Urinary bladder (tissue), 4 donors: ENCODE measurements around the gene CTR9. TPM values are rescaled to one million over a fixed set of nuclear protein-coding genes. Genes with fewer than 3 reads are reported as not detected.

Experiments used
- DNase-seq: peaks from one replicate; pipeline ENCODE4 v3.0.0-alpha.2; 2015; ENCODE audit errors: extremely low spot score
- H3K27ac ChIP-seq: one replicate; pipeline ENCODE4 v1.5.1; 2013; ENCODE audit warnings: low read depth, mild to moderate bottlenecking, moderate library complexity
- H3K36me3 ChIP-seq: one replicate; pipeline ENCODE4 v1.6.1; 2013; ENCODE audit warnings: mild to moderate bottlenecking, moderate library complexity; ENCODE audit not compliant: insufficient read depth
- H3K4me1 ChIP-seq: one replicate; pipeline ENCODE4 v1.6.1; 2013; ENCODE audit warnings: mild to moderate bottlenecking, moderate library complexity; ENCODE audit not compliant: insufficient read depth
- H3K4me3 ChIP-seq: one replicate; pipeline ENCODE4 v1.5.1; 2013; ENCODE audit warnings: low read depth, low read length
- WGBS: extraction: QIAGEN DNeasy Blood & Tissue Kit; methylation state at CpG from one replicate; pipeline ENCODE4 v1.1.7; 2013; 5-methylcytosine and 5-hydroxymethylcytosine counted together
- polyA plus RNA-seq: library from polyadenylated mRNA; stranded (reverse); fragments of 200-250 nt; gene quantifications from one replicate; pipeline ENCODE4 v1.2.3, GENCODE V29; 2013
- total RNA-seq: library from RNA; depleted of rRNA; stranded (reverse); fragments of >200 nt; gene quantifications from one replicate; pipeline ENCODE4 v1.2.3, GENCODE V29; 2014
- donor health status: healthy with polysubstance abuse.
- donor health status: healthy.

The CTR9 gene
- total and polyA plus RNA-seq, 2 donors: 18.9 to 38.3 TPM

DNA sequence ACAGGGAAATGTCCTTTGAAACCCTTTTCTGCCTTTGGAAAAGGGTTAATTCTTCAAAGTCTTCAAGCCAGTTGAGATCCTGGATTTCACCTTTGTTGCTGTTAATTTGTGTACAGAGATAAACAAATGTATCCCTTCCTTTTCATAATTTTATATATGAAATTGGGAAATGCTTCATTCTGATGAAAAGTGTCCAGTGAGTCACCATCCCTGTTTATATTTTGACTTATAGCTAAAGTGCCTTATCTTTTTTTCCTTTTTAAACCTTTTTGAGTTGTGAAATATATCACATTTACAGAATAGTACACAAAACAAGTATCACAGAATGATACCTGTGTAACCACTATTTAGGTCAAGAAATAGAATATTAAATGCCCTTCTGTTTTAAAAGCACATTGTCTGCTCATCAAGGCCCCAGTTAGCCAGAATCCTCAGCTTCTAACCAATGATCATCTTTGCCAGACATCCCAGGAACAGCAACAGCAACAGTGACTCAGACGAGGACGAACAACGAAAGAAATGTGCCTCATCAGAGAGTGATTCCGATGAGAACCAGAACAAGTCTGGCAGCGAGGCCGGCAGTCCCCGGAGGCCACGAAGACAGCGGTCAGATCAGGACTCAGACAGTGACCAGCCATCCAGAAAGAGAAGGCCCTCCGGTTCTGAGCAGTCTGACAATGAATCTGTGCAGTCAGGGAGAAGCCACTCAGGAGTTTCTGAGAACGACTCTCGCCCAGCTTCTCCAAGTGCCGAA, 27.3 kb downstream of the CTR9 start:
- no peaks in the 10 kb centered on the region for H3K4me1 ChIP-seq
- 67% methylated on average over 13 of the region's 13 CpGs for WGBS
- H3K27ac ChIP-seq: no peak overlapping the region
- no peak overlapping the region for H3K4me3 ChIP-seq
- peaks cover 9% of the 10 kb centered on the region for H3K36me3 ChIP-seq
- no peak for DNase-seq

DNA sequence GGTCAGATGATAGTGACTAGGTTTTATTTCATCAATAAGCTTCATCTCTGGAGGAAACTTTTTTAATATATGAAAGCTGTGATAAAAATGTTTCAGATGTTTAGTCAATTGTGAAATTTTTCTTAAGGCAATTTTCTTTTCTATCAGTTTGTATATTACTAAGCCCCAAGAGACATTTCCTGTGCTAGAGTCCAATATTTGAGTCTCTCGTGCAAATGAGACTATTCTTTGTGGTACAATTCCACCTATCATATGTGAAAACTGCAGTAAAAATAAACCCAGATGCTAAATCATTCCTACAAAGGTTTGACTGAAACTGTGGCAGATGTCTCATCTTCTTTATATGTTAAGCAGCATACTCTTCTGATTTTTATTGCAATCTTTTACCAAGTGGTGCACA, 28.0 kb downstream of the CTR9 start:
- 53% methylated on average over 1 of the region's 1 CpG for WGBS

DNA sequence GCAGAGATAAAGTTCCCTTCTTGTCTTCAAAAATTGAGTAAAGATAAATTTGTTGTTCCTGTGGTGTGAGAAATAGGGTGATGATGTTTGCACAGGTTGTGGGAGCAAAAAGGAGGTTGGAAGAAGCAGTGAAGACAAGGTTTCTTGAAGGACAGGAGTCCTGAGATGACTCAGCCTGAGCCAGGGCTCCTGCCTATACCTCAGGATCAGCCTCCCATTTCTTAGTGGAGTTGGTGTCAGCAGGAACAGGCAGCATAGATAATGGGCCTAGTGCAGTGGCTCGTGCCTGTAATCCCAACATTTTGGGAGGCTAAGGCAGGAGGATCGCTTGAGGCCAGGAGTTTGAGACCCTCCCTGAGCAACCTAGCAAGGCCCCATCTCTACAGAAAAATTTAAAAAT, 29.0 kb downstream of the CTR9 start:
- WGBS: 96% methylated on average over 2 of the region's 2 CpGs
- Histone ChIP-seq H3K4me3 (no peak overlapping the region), H3K27ac (no peak overlapping the region)

More for the DNA sequence above, 28.0 kb downstream of the CTR9 start:
- H3K4me3 ChIP-seq: no peak overlapping the region
- no peaks in the 10 kb centered on the region for H3K4me1 ChIP-seq
- DNase-seq: no peak
- peaks cover 9% of the 10 kb centered on the region for H3K36me3 ChIP-seq
- H3K27ac ChIP-seq: no peak overlapping the region

DNA sequence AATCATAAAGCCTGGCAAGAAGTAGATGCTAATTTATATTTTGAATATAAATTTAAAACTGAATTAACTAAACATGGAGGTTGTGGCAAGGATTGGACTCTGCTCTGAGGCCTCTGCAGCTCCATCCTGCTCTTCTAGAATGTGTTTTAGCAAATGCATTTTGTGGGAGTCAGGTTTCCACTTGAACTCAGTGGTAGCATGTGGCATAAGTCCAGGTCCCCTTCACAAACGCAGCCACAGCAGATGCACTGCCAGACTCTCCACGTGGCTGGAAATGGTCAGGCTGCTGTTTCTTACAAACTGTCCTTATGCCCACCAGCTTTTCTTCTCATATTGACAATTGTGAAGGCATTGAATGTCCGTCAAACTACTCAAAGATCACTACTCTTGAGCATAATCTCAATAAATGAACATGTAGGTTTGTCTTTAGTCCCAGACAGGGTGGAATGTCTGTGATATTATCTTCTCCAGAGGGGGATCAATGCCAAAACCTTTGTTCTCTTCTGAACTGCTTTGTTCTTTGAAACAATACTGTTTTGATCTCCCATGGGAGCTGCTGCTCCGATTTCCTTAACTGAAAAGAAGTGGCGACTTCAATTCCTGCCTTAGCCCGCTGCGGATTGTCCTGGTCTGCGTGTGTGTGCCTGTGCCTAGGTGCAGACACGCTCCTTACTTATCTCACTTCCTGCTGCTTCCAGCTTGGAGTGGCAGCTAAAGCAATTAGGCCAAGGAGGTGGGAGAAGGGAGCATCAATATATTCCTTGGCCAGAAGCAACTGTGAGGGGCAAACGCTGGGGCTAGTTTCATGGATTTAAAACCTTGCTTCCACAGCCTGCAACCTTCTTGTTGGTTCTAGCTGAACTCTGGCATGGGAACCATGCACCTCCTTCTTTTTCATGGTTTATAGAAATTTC, 33.4 kb downstream of the CTR9 start:
- 60% methylated on average over 10 of the region's 10 CpGs for WGBS
- no peak for DNase-seq
- Histone ChIP-seq H3K27ac (no peak overlapping the region), H3K36me3 (peaks cover 2% of the 10 kb centered on the region), H3K4me3 (no peak overlapping the region), H3K4me1 (no peaks in the 10 kb centered on the region)

More for the DNA sequence above, 29.0 kb downstream of the CTR9 start:
- Histone ChIP-seq H3K4me1 (no peaks in the 10 kb centered on the region), H3K36me3 (peaks cover 4% of the 10 kb centered on the region)
- DNase-seq: no peak

DNA sequence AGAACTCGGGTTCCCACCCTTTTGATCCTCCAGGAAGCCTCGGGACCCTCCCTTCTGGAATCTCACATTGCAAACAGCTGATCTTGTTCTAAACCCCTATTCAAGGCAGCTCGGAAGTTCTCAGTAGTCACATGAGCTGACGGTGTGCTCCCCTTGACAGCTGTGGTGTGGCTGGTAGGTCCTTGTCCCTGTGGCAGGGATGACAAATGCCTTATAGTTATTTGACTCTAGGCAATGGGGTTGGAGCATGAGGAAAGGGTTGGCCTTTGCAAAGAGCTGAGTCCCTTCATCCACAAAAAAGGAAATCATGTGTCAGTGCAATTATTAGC, 34.1 kb downstream of the CTR9 start:
- Histone ChIP-seq H3K36me3 (no peaks in the 10 kb centered on the region), H3K27ac (no peak overlapping the region), H3K4me1 (no peaks in the 10 kb centered on the region), H3K4me3 (no peak overlapping the region)
- no peak for DNase-seq
- WGBS: 63% methylated on average over 4 of the region's 4 CpGs

DNA sequence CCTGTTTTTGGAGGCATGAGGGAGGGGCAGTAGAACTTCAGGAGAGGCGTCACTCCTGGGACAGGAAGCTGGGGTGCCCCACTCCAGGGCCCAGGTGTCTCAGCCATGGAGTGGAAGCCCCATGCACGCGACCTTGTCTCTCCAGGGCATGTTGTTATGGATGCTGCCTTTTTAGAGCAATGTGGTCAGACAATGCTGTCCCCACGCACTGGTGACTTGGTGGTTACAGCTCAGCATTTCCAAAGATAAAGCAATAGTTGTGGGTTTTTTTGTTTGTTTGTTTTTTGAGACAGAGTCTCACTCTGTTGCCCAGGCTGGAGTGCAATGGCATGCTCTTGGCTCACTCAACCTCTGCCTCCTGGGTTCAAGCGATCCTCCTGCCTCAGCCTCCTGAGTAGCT, 35.4 kb downstream of the CTR9 start:
- WGBS: 96% methylated on average over 5 of the region's 5 CpGs
- no peak for DNase-seq
- H3K4me1 ChIP-seq: no peaks in the 10 kb centered on the region

DNA sequence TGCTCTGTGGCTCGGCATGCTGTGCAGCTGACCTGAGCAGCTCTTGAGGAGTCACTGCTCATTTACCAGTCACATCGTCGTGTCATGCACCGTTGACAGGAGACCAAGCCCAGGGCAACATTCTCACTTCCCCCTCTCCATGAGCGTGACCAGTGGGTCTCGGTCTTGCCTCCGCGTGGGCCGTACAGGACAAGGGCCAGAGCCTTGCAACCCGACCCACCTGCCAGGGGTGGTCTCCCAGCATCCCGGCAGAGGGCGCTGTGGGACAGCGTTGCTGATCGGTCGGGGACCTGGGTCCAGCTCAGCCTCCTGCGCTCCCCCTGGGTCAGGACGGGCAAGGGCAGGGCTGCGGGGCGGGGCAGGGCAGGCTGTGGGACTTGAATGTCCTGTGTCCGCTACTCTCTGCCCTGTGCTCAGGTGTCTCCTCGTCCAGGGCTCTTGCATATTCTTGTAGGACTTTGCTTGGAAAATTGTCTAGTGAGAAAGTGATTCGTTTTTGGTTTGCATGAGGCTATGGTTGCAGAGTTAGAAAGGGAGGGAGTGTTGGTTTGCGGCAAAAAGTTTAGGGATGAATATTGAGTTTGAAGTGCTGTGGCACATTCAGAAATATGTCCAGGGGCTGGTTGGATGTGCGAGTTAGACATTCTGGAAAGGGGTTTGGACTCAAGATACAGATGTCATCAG, 41.5 kb downstream of the CTR9 start:
- no peaks in the 10 kb centered on the region for H3K4me1 ChIP-seq
- H3K36me3 ChIP-seq: peaks cover 1% of the 10 kb centered on the region
- H3K4me3 ChIP-seq: no peak overlapping the region
- 13% methylated on average over 24 of the region's 24 CpGs for WGBS
- DNase-seq: no peak
- H3K27ac ChIP-seq: no peak overlapping the region

More for the DNA sequence above, 35.4 kb downstream of the CTR9 start:
- Histone ChIP-seq H3K27ac (no peak overlapping the region), H3K36me3 (no peaks in the 10 kb centered on the region), H3K4me3 (no peak overlapping the region)

DNA sequence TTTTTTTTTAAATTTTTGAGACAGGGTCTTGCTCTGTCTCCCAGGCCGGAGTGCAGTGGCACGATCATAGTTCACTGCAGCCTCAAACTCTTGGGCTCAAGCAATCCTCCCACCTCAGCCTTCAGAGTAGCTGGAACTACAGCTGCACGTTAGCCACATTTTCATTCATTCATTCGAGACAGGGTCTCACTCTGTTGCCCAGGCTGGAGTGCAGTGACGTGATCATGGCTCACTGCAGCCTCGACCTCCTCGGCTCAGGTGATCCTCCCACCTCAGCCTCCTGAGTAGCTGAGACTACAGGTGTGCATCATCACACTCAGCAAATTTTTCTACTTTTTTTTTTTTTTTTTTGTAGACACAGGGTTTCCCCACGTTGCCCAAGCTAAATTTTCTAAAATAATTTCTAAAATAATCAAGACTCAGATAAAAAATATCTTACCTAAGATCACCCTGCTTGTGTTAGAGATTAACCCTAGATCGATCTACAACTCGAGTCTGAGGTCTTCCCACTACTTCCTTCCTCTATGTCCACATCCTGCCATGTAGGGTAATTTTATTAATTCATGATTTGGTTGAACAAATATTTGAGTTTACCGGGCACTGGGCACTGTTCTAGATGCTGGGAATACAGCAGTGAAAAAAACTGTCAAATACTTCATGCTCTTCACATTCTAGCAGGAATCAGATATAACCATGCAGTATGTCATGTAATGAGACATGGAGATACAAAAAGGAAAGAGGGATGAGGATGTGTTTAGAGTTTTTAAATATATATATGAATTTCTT, 42.6 kb downstream of the CTR9 start:
- 74% methylated on average over 11 of the region's 11 CpGs for WGBS

DNA sequence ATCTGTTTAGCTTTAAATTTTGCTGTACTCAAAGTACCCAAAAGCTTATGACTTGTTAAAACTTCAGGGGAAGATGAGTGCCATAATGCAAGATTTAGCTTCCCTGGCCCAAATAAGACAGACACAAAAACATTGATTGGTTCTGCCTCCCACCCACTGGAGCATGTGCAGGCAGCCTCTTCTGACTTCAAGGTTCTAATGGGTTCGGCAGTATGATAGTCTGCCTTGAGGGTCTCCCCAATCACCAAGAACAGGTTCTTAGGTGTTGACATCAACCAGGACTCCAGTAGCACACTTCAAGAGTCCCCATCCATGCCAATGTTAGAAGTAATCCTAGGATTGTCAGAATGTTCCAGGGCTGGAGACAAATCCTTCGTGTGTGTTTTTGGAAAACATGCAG, 45.1 kb downstream of the CTR9 start:
- Histone ChIP-seq H3K36me3 (peaks cover 12% of the 10 kb centered on the region), H3K4me3 (no peak overlapping the region), H3K27ac (no peak overlapping the region), H3K4me1 (no peaks in the 10 kb centered on the region)
- 42% methylated on average over 2 of the region's 2 CpGs for WGBS
- no peak for DNase-seq

More for the DNA sequence above, 42.6 kb downstream of the CTR9 start:
- no peak overlapping the region for H3K4me3 ChIP-seq
- peaks cover 4% of the 10 kb centered on the region for H3K36me3 ChIP-seq
- no peak overlapping the region for H3K27ac ChIP-seq
- no peaks in the 10 kb centered on the region for H3K4me1 ChIP-seq
- DNase-seq: no peak

DNA sequence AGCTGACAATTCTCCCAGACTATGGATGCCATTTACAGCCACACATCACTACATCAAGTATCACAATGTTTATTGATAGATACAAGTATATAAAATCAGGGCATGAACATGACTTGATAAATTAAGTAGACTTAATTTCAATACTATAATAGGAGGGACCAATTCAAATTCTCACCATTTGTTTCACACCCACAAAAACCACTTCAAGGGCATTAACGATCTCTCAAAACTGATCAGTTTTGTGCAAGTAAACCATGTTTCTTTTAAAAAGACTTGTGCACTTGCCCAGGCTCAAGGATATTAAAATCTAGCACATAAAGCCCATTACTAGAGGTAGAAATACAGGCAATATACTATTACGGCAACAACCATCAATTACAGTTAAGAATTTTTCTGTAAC, 46.0 kb downstream of the CTR9 start:
- Histone ChIP-seq H3K27ac (no peak overlapping the region), H3K36me3 (peaks cover 17% of the 10 kb centered on the region), H3K4me3 (no peak overlapping the region), H3K4me1 (no peaks in the 10 kb centered on the region)
- no peak for DNase-seq
- 87% methylated on average over 2 of the region's 2 CpGs for WGBS

DNA sequence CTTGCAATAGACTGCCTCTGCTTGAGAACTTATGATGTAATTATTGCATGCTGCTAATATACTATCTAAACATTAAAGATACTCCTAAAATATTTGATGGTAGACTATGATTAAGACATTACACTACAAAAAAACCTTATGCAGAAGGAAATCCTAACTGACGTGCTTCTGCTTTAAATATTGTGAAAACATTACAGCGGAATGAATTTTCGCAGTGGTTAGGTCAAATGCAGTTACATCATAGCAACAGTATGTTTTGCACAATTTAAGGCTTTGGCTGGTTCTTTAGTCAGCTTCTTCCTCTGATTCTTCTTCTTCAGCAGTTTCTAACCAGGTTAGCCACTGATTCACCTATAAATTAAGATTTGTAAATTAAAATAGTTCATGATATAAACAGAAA, 46.5 kb downstream of the CTR9 start:
- Histone ChIP-seq H3K36me3 (peaks cover 20% of the 10 kb centered on the region), H3K27ac (no peak overlapping the region), H3K4me3 (no peak overlapping the region), H3K4me1 (no peaks in the 10 kb centered on the region)
- no peak for DNase-seq
- WGBS: 76% methylated on average over 3 of the region's 3 CpGs

DNA sequence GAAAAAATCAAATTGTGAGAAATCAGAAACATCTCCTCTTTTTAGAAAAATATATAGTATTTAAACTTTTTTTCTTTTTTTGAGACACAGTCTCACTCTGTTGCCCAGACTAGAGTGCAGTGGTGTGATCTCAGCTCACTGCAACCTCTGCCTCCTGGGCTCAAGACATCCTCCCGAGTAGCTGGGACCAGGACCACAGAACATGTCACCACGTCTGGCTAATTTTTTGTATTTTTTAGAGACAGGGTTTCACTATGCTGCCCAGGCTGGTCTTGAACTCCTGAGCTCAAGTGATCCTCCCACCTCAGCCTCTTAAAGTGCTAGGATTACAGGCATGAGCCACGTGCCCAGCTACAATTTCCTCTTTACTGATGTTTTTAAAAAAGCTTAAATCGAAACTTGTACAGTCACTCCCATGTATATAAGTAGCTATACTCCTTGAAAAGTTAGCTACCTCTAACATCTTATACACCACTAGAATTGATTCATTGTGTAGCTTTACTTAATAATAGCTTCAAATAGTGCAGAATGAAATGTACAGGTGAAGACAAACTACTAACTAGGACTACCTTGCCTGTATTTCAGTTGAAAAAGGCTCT, 47.4 kb downstream of the CTR9 start:
- no peak overlapping the region for H3K27ac ChIP-seq
- no peak for DNase-seq
- H3K4me1 ChIP-seq: no peaks in the 10 kb centered on the region
- H3K36me3 ChIP-seq: peaks cover 22% of the 10 kb centered on the region
- 66% methylated on average over 4 of the region's 4 CpGs for WGBS
- H3K4me3 ChIP-seq: no peak overlapping the region

DNA sequence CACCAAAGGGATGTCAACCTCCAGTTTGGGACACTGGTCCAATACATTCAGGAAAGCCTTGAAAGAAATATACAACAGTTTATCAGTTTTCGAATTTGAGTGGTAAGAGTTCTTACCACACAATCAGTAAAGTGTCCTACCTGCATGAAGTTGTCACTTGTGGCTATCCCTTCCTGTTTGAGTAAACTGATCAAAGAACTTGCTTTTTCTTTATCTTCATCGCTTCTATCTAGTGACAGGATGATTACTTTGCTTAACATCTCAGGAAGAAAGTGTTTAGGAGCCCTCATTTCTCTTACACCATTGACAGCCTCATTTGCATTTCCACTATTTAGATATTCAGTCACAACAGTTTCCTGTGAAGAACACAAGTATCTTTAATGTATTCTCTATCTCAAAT, 49.2 kb downstream of the CTR9 start:
- DNase-seq: no peak
- H3K36me3 ChIP-seq: peaks cover 27% of the 10 kb centered on the region
- 92% methylated on average over 2 of the region's 2 CpGs for WGBS
- H3K4me1 ChIP-seq: no peaks in the 10 kb centered on the region
- H3K27ac ChIP-seq: no peak overlapping the region
- no peak overlapping the region for H3K4me3 ChIP-seq
